Cardiac muscle cell (in vitro differentiated cells and primary cell): ENCODE results near the gene EIF3L. TPM values are rescaled to one million over a fixed set of nuclear protein-coding genes. Genes with fewer than 3 reads are reported as not detected.
A peak's percentile ranks its signal among the peaks of the same experiment; 100 is the strongest.

Experiments used
- DNase-seq, 2 donors: peaks; one replicate each; pipeline versions ENCODE4 v3.0.0 to v3.0.0-alpha.2; 2010 to 2017; ENCODE audit warnings: low read depth in 1 of 2, low spot score in 1 of 2
- H3K27ac ChIP-seq: fragments of 200-600 bp; sonication (generic); 2 replicates; pipeline ENCODE4 v1.5.1; 2016
- H3K27me3 ChIP-seq: fragments of 200-600 bp; sonication (generic); 2 replicates; pipeline ENCODE4 v1.6.0; 2016; ENCODE audit warnings: control low read depth
- H3K36me3 ChIP-seq: fragments of 200-600 bp; sonication (generic); 2 replicates; pipeline ENCODE4 v1.5.1; 2016; ENCODE audit warnings: control low read depth
- H3K4me1 ChIP-seq: fragments of 200-600 bp; sonication (generic); 2 replicates; pipeline ENCODE4 v1.8.1; 2017; ENCODE audit warnings: low read depth, mild to moderate bottlenecking, mixed run types
- H3K4me3 ChIP-seq: fragments of 200-600 bp; sonication (generic); 2 replicates; pipeline ENCODE4 v1.5.1; 2016; ENCODE audit warnings: mild to moderate bottlenecking
- H3K9me3 ChIP-seq: fragments of 200-600 bp; sonication (generic); 2 replicates; pipeline ENCODE4 v1.5.1; 2017; ENCODE audit warnings: low read depth, mild to moderate bottlenecking, control low read depth
- polyA plus RNA-seq: library from polyadenylated mRNA; unstranded; fragments of >200 nt; fragmentation: Nextera tagmentation; extraction: Ambion mirVana; gene quantifications from 2 replicates; pipeline ENCODE4 v1.2.1, GENCODE V29; 2016
- total RNA-seq: library from RNA; depleted of rRNA; stranded (reverse); fragments of >200 nt; gene quantifications from 2 replicates; pipeline ENCODE4 v1.2.3, GENCODE V29; 2016
- TF ChIP-seq, protein P1 (sequence below): IDR thresholded peaks from 2 replicates; pipeline ENCODE4 v1.5.1; 2012; ENCODE audit warnings: low read depth, mild to moderate bottlenecking, low read length

Gene EIF3L
- total and polyA plus RNA-seq, 2 experiments from 2014 or later = 213 to 422 TPM

- TF ChIP-seq, protein P1, sequence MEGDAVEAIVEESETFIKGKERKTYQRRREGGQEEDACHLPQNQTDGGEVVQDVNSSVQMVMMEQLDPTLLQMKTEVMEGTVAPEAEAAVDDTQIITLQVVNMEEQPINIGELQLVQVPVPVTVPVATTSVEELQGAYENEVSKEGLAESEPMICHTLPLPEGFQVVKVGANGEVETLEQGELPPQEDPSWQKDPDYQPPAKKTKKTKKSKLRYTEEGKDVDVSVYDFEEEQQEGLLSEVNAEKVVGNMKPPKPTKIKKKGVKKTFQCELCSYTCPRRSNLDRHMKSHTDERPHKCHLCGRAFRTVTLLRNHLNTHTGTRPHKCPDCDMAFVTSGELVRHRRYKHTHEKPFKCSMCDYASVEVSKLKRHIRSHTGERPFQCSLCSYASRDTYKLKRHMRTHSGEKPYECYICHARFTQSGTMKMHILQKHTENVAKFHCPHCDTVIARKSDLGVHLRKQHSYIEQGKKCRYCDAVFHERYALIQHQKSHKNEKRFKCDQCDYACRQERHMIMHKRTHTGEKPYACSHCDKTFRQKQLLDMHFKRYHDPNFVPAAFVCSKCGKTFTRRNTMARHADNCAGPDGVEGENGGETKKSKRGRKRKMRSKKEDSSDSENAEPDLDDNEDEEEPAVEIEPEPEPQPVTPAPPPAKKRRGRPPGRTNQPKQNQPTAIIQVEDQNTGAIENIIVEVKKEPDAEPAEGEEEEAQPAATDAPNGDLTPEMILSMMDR = no peak
- no peak overlapping the region for H3K4me3 ChIP-seq
- no peaks in the 10 kb centered on the region for H3K9me3 ChIP-seq
- no peaks in the 10 kb centered on the region for H3K4me1 ChIP-seq
- DNase-seq = peak in 1 of 2 donors; percentile 57
- H3K27ac ChIP-seq = no peak overlapping the region
- peaks cover 17% of the 10 kb centered on the region for H3K36me3 ChIP-seq
- peaks cover 38% of the 10 kb centered on the region for H3K27me3 ChIP-seq
Observed at GRCh38 chr22:37827056-37827455, 22.2 kb upstream of the EIF3L start.

DNA sequence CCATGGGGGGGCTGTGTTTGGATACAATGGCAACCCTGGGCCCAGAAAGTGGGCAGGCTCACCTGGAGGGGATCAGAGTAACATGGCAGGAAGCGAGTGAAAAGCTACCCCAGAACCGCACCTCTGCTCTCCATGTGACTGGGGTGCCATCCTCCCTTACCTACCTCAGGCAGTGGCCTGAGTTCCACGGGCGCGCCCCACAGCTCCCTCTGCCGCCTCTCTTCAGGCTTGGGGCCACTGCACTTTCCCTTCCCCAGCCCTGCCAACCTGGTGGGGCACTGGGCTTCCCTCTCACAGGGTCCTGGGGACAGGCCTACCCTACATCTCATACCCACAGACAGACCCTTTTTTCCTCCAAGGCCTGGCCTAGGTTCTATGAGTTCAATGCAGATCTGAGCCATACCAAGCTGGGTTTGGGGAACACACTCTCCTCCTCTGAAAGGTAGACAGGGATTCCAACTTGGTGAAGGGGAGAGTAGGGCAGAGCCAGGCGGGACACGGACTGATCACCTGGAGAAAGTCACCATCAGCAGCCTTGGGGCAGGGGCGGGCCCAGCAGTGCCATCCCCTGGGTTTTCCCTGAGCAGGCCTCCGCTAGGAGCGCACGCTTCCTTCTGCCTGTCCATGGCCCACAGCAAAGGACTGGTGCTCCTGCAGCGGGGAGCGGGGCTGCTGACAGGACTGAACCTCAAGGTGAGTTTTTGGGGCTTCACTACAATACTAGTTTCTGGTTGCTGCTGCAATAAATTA is 19.0 kb upstream of the EIF3L start:
- H3K9me3 ChIP-seq = no peaks in the 10 kb centered on the region
- no peak overlapping the region for H3K4me3 ChIP-seq
- H3K36me3 ChIP-seq = peaks cover 38% of the 10 kb centered on the region
- DNase-seq = no peak
- TF ChIP-seq, protein P1 = no peak
- peaks cover 6% of the 10 kb centered on the region for H3K27me3 ChIP-seq
- no peak overlapping the region for H3K27ac ChIP-seq
- H3K4me1 ChIP-seq = no peaks in the 10 kb centered on the region

DNA sequence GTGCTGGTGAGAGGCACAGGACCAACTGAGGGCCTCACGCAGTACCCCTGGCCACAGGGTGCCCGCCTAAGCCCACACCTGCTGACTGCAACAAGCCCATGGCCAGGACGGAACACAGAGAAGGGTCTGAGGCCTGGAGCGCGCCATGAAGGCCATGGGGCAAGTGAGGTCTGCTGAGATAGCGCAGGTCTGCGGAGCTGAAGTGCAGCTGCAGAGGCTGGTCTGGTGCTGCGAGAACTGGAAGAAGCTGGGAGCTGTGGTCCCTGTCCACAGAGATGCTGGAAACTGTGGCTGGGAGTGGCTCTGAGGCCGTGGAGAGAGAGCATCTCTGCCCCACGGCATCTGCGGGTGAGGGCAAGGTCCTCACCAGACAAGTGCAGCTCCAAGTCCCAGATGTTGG is 17.7 kb upstream of the EIF3L start:
- Histone ChIP-seq H3K4me3 (no peak overlapping the region), H3K36me3 (peaks cover 38% of the 10 kb centered on the region), H3K27me3 (no peaks in the 10 kb centered on the region), H3K4me1 (no peaks in the 10 kb centered on the region), H3K9me3 (no peaks in the 10 kb centered on the region), H3K27ac (no peak overlapping the region)
- TF ChIP-seq, protein P1 = no peak
- DNase-seq = no peak

GRCh38 chr22:37832022-37832857 is 17.0 kb upstream of the EIF3L start:
- Histone ChIP-seq H3K9me3 (no peaks in the 10 kb centered on the region), H3K27ac (no peak overlapping the region), H3K27me3 (no peaks in the 10 kb centered on the region), H3K4me3 (no peak overlapping the region), H3K36me3 (peaks cover 42% of the 10 kb centered on the region), H3K4me1 (no peaks in the 10 kb centered on the region)
- TF ChIP-seq, protein P1 = no peak
- no peak for DNase-seq

DNA sequence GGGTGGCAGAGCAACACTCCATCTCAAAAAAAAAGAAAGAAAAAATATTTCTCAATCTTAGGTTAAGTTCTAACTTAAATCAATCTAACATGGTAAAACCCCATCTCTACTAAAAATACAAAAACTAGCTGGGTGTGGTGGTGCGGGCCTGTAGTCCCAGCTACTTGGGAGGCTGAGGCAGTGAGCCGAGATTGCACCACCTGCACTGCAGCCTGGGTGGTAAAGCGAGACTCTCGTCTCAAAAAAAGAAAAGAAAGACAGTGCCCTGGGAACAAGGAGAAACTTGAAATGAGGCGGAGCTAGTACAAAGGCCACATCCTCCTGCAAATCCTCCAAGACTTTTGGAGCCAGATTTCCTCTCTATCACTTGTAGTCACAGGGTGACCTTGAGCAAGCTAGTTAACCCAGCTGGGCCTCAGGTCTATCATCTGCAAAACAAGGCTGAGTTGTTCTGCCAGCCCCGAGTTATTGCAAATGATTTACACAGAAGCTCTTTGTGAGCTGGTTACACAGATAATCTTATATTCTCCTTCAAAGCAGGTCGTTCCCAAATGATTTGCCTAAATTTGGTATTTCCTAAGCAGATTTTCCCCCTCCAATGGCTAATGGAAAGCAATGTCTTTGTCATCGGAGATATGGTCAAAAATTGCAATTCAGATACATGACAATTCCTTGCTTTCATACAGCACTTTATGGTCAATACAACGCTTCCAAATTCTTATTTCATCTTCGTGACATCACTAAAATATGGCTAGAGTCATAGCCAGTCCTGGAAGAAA is 7.0 kb upstream of the EIF3L start:
- no peak overlapping the region for H3K4me3 ChIP-seq
- peaks cover 7% of the 10 kb centered on the region for H3K4me1 ChIP-seq
- TF ChIP-seq, protein P1 = no peak
- H3K9me3 ChIP-seq = no peaks in the 10 kb centered on the region
- H3K27me3 ChIP-seq = no peaks in the 10 kb centered on the region
- no peak for DNase-seq
- peak overlapping the region; percentile 48 for H3K27ac ChIP-seq
- peaks cover 8% of the 10 kb centered on the region for H3K36me3 ChIP-seq
